ENCODE measurements around the gene S1PR3.

- TF ChIP-seq CTCF (IDR thresholded peaks at IDR 0.05) (no peak), POLR2A (IDR thresholded peaks at IDR 0.05) (no peak)
Observed at GRCh38 chr9:89024727-89025126, 33.5 kb downstream of the S1PR3 start.
